MG63 (cell line): ENCODE results near the gene GAB2. TPM values are rescaled to one million over a fixed set of nuclear protein-coding genes. Genes with fewer than 3 reads are reported as not detected.
"Not testable (repeated sequence)": the region's sequence is repeated elsewhere in the genome, so short reads cannot be mapped to it uniquely, and the experiment has no call there.

Source experiments
- DNase-seq: peaks from one replicate; pipeline ENCODE4 v3.0.0-alpha.2; 2020
- H3K27me3 ChIP-seq: fragments of 250-450 bp; sonication (Bioruptor Pico); 2 replicates; pipeline ENCODE4 v1.5.1; 2020; ENCODE audit warnings: mild to moderate bottlenecking, moderate library complexity
- H3K36me3 ChIP-seq: fragments of 250-450 bp; sonication (Bioruptor Pico); 2 replicates; pipeline ENCODE4 v1.5.1; 2020; ENCODE audit warnings: mild to moderate bottlenecking, moderate library complexity
- H3K4me3 ChIP-seq: fragments of 250-450 bp; sonication (Bioruptor Pico); 2 replicates; pipeline ENCODE4 v1.5.1; 2020; ENCODE audit warnings: mild to moderate bottlenecking, moderate library complexity
- H3K9me3 ChIP-seq: fragments of 250-450 bp; sonication (Bioruptor Pico); 2 replicates; pipeline ENCODE4 v1.5.1; 2020; ENCODE audit warnings: mild to moderate bottlenecking, moderate library complexity
- total RNA-seq: library from RNA; depleted of rRNA; stranded (reverse); fragments of >200 nt; shearing (Covaris generic); gene quantifications from 2 replicates; pipeline ENCODE4 v1.2.3, GENCODE V29; 2014; ENCODE audit warnings: low replicate concordance; rRNA removed

GAB2 gene
- total RNA-seq, 1 experiment from 2014 or later: under 0.01 TPM

GRCh38 chr11:78177216-78177615 lies 240.4 kb downstream of the GAB2 start:
- no peaks in the 10 kb centered on the region for H3K27me3 ChIP-seq
- no peak for DNase-seq
- H3K4me3 ChIP-seq: no peak overlapping the region
- no peaks in the 10 kb centered on the region for H3K9me3 ChIP-seq
- peaks cover 4% of the 10 kb centered on the region; the same call in 1 of the 2 replicates for H3K36me3 ChIP-seq

DNA sequence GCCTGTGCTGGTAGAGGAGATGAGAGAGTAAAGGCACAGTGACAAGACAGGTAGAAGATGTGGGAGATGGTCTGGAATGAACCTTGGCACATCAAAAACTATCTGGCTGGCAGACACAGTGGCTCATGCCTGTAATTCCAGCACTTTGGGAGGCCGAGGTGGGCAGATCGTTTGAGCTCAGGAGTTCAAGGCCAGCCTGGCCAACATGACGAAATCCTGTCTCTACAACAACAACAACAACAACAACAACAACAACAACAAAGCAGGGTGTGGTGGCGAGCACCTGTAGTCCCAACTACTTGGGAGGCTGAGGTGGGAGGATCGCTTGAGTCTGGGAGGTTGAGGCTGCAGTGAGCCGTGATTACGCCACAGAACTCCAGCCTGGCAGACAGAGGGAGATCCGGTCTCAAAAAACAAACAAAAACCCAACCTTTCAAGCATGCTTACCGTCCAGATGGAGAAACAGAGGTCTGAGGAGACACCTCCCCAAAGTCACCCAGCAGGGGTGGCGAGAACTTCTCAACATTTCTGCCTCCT lies 240.9 kb downstream of the GAB2 start:
- Histone ChIP-seq H3K4me3 (no peak overlapping the region), H3K27me3 (no peaks in the 10 kb centered on the region), H3K9me3 (no peaks in the 10 kb centered on the region), H3K36me3 (peaks cover 2% of the 10 kb centered on the region; the same call in 1 of the 2 replicates)
- DNase-seq: no peak

DNA sequence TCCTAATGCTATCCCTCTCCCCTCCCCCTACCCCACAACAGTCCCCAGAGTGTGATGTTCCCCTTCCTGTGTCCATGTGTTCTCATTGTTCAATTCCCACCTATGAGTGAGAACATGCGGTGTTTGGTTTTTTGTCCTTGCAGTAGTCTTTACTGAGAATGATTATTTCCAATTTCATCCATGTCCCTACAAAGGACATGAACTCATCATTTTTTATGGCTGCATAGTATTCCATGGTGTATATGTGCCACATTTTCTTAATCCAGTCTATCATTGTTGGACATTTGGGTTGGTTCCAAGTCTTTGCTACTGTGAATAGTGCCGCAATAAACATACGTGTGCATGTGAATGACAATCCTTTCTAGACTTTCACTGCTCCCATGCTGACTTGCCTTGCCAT lies 241.8 kb downstream of the GAB2 start:
- DNase-seq, H3K27me3 ChIP-seq, H3K4me3 ChIP-seq, H3K9me3 ChIP-seq, H3K36me3 ChIP-seq: not testable (repeated sequence)

- Histone ChIP-seq H3K27me3 (no peaks in the 10 kb centered on the region), H3K4me3 (no peak overlapping the region), H3K9me3 (no peaks in the 10 kb centered on the region), H3K36me3 (peaks cover 3% of the 10 kb centered on the region; the same call in 1 of the 2 replicates)
- DNase-seq: no peak
These were observed 245.7 kb downstream of the GAB2 start for GRCh38 chr11:78171951-78172350.

- DNase-seq: no peak
- Histone ChIP-seq H3K36me3 (peaks cover 3% of the 10 kb centered on the region; the same call in 1 of the 2 replicates), H3K4me3 (no peak overlapping the region)
These were observed 246.6 kb downstream of the GAB2 start for GRCh38 chr11:78170874-78171549.

GRCh38 chr11:78170413-78170812 lies 247.2 kb downstream of the GAB2 start:
- no peak for DNase-seq
- Histone ChIP-seq H3K4me3 (no peak overlapping the region), H3K27me3 (no peaks in the 10 kb centered on the region), H3K9me3 (no peaks in the 10 kb centered on the region), H3K36me3 (peaks cover 3% of the 10 kb centered on the region; the same call in 1 of the 2 replicates)

More at GRCh38 chr11:78170874-78171549, 246.6 kb downstream of the GAB2 start:
- Histone ChIP-seq H3K9me3 (no peaks in the 10 kb centered on the region), H3K27me3 (no peaks in the 10 kb centered on the region)

- no peaks in the 10 kb centered on the region for H3K27me3 ChIP-seq
- H3K36me3 ChIP-seq: peaks cover 3% of the 10 kb centered on the region; the same call in 1 of the 2 replicates
- DNase-seq: peak; percentile 92
- no peaks in the 10 kb centered on the region; the same call in 1 of the 2 replicates for H3K9me3 ChIP-seq
- no peak overlapping the region for H3K4me3 ChIP-seq
These were observed 248.8 kb downstream of the GAB2 start for GRCh38 chr11:78168539-78169477.

DNA sequence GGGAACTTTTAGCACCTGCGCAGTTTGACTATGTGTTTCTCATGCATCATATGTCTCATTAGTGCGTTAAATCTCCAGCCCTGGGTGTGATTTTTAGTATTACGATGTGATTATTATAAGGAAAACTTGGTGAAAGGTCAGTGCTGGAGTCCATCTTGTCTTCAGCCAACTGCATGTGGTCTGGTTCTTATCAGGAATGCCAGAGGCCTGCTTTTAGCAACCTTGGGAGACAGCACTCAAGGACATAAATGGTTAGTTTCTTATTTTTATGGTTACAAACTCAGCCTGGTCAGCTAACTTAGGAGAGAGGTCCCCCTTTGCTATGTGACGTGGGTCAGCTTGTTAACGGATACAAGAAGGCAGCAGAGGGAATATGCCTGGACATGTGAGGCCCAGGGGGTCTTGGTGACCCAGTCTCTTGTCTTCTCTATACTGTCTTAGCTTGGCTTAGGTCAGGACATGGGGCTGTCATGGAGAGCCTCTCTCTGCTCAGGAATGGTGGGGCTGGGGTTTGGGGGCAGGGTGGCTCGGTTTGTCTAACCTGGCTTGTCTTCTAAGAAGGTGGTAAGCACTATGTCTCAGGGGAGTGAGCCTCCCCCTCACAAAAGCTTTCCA lies 250.7 kb downstream of the GAB2 start:
- DNase-seq: no peak
- Histone ChIP-seq H3K9me3 (no peaks in the 10 kb centered on the region; the same call in 1 of the 2 replicates), H3K27me3 (no peaks in the 10 kb centered on the region), H3K36me3 (peaks cover 3% of the 10 kb centered on the region; the same call in 1 of the 2 replicates), H3K4me3 (no peak overlapping the region)

Other genes with a start within 250 kb of the GAB2 start
- 1.7 and 4.3 TPM in 2 replicates for gene KCTD21, start 229.2 kb downstream of the GAB2 start, total RNA-seq
- 3.9 and 4.5 TPM in 2 replicates for gene USP35, start 228.9 kb downstream of the GAB2 start, total RNA-seq
- gene NARS2, start 157.0 kb upstream of the GAB2 start, total RNA-seq: 27.6 and 63.6 TPM in 2 replicates